GM20431 (cell line): Measurements from ENCODE around the gene ERC1.
"Not testable (repeated sequence)": the region's sequence is repeated elsewhere in the genome, so short reads cannot be mapped to it uniquely, and the experiment has no call there.

Experiments used
- in situ Hi-C: fragments of 300-500 bp; cut with MseI, MboI; formaldehyde crosslinking; loops from one replicate; pipeline ENCODE4 v1.15.0; 2020; ENCODE audit warnings: low sequenced_read_pairs; ENCODE audit not compliant: unreplicated experiment

Gene ERC1

DNA sequence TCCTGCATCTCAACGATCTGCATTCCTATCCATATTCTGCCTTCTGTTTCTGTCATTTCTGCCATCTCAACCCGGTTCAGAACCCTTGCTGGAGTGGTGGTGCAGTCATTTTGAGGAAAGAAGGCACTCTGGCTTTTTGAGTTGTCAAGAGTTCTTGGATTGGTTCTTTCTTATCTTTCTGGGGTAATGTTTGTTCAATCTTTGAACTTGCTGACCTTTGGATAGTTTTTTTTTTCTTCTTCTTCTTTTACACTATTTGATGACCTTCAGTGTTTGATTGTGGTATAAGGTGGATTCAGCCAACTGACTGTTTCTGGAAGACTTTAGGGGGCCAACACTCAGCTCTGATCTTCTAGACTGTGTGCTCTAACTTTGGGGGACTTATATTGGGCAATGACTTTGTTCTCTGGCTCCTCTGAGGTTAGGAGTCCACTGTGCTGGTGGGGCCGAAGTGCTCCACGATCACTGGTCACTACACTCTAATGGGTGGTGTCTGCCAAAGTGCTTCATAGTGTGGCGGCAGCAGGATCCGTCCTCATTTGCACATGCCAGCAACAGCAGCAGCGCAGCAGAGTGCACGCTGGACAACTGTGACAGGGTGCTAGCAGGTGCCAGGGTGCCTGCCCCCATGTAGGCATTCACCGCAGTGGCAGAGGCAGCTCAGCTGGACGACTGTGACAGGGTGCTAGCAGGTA is 347.6 kb downstream of the ERC1 start:
- in situ Hi-C loops: no loop called here

DNA sequence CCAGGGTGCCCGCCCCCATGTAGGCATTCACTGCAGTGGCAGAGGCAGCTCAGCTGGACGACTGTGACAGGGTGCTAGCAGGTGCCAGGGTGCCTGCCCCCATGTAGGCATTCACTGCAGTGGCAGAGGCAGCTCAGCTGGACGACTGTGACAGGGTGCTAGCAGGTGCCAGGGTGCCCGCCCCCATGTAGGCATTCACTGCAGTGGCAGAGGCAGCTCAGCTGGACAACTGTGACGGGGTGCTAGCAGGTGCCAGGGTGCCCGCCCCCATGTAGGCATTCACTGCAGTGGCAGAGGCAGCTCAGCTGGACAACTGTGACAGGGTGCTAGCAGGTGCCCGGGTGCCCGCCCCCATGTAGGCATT is 348.1 kb downstream of the ERC1 start:
- in situ Hi-C loops: not testable (repeated sequence)

DNA sequence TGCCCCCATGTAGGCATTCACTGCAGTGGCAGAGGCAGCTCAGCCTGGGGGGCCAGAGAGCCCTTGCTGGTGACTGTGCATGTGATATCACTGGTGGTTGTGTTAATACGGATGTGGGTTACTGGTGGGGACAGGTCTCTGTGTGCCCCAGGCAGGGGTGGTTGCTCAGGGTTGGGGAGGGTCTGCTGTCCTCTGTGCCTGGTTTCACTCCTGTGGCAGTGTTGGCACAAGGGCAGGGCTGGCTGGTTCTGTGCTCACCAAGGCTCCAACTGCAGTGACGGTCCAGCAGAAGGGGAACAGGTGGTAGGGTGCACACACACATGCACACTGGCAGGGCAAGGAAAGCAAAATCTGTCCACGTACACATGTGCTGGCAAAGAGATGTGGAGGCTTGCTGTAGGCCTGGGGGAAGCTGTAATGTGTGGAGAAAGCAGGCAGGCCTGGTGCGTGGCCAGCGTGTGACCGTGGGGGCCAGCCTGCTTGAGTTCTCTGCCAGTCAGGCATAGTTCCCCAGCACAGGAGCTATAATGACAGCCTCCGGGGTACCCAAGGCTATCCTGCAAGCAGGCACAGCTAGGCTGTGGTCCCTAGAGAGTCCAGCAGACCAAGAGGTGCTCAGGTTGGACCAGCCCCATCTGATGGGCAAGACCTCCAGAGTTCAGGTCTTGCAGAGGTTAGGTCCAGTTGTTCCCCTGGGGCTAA is 348.7 kb downstream of the ERC1 start:
- in situ Hi-C loops: no loop called here

DNA sequence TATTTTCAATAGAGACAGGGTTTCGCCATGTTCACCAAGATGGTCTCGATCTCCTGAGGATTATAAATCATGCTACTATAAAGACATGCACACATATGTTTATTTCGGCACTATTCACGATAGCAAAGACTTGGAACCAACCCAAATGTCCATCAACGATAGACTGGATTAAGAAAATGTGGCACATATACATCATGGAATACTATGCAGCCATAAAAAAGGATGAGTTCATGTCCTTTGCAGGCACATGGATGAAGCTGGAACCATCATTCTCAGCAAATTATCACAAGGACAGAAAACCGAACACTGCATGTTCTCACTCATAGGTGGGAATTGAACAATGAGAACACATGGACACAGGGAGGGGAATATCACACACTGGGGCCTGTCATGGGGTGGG is 350.2 kb downstream of the ERC1 start:
- in situ Hi-C loops: not testable (repeated sequence)

DNA sequence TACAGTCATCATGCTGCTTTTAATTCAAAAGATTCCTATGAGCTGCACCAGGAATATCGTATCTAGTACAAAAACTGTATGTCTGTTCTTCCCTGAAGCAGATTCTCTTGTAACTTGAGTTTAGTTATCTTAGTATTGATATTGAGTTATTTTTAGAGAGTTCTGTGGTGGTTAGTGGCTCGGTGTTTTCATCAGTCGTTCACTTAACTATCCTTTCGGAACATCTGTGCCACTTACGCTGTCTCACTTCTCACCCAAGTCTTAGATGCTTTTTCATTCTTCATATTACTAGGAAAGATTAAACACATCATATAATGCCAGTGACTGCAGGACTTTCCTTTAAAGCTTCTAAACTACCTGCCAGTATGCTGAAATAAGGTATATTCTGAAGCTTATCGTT is 352.4 kb downstream of the ERC1 start:
- in situ Hi-C loops: no loop called here

DNA sequence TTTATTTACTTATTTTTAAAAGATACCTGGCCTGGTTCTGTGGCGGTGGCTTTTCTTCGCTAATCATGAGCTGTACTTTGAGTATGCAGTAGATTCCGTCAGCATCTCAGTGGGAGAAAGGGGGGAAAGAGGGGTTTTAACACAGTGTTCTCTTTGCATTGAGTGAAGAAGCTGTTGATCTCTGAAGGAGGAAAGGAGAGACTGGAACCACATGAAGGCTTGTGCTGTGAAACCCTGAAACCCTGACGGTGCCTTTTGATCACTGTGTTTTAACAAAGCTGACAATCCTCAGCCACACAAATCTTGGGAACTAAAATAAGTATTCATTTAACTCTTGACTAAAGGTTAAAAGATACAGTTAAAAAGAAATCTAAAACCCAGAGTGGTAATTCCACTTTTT is 353.2 kb downstream of the ERC1 start:
- in situ Hi-C loops: no loop called here

DNA sequence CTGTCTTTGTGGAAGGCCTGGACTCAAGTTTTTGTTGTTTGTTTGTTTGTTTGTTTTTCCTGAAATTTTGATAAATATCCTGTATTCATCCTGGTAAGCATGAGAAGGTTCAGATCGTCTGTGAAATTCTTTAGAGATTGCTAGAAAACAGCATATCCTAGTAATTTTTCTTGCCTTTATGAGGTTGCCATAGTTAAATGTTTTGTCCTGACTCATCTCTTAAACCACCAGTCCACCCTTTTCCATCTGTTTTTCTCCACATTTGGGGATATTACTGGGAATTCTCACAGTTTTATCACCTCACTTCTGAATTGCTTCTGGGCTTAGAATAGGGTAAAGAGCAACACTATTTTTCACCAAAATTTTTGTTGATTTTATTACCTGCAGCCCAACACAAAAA is 355.1 kb downstream of the ERC1 start:
- in situ Hi-C loops: no loop called here

DNA sequence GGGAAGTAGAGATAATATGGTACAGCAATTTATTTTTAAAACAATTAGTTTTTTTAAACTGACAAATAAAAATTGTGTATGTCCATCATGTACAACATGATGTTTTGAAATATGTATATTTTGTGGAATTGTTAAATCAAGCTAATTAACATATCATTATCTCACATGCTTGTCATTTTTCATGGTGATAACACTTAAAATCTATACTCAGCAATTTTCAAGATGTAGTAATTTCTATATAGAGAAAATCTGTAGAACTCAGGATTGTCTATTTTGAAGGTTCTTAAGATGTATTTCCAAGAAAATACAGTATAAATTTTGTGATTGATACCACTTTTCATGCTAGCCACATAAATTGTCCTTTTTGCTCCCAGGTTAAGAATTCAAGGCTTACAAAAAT is 356.3 kb downstream of the ERC1 start:
- in situ Hi-C loops: no loop called here

DNA sequence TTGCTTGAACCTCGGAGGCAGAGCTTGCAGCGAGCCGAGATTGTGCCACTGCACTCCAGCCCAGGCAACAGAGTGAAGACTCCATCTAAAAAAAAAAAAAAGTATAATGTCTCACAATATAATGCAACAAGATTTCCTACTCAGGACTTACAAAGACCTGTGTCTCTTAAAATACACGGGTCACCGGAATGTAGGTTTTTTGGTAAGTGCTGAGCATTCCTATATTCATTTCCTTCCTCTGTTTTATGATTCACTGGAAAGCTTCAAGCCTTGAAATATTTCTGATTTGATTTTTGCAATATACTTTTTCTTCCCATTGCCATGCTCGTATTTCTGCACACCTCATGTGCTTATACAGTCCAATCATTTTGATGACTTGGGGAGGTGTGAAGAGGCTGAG is 357.6 kb downstream of the ERC1 start:
- in situ Hi-C loops: no loop called here

DNA sequence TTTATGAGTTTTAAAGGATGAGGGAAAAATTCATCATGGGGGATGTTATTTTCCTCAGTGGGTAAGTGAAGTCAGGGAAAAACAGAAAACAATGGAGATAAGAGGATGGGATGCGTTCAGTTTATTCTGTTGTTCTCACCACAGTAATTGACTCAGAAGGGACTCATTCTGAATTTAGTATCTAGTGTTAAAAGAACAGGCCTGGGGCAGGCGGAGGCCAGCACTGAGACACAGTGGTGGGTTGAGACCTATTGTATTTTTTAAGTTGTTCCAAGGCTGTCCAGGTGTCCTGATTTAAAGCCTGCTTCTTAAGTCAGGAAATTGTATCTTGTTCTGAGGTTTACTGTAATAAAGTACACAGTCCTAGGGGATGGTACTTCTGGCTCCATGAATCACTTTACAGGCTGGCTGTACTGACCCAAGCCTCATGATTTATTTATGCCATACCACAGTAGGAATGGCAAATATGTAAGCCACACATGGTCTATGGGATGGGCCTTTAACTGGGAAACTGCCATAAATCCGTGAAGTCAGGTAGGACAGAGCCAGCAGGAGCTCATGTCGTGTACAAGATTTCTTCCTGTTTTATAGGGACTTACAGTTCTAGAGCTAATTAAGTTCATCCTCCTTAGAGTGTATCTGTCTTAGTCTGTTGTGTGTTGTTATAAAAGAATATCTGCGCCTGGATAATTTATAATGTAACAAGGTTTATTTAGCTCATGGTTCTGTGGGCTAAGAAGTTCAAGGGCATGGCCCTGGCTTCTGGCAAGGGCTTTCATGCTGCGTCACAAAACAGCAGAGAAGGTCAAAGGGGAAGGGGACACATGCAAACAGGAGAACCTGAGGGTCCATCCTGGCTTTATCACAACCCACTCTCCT is 359.3 kb downstream of the ERC1 start:
- in situ Hi-C loops: no loop called here

DNA sequence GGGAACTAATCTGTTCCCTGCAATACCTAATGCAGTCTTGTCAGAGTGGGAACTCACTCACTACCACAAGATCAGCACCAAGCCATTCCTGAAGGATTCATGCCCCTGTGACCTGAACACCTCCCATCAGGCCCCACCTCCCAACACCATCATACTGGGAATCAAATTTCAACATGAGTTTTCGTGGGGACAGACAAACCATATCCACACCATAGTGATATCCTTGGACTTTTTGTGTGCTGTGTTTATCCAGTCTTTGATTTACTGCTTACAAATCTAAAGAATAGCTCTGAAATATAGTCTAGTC is 359.9 kb downstream of the ERC1 start:
- in situ Hi-C loops: no loop called here

DNA sequence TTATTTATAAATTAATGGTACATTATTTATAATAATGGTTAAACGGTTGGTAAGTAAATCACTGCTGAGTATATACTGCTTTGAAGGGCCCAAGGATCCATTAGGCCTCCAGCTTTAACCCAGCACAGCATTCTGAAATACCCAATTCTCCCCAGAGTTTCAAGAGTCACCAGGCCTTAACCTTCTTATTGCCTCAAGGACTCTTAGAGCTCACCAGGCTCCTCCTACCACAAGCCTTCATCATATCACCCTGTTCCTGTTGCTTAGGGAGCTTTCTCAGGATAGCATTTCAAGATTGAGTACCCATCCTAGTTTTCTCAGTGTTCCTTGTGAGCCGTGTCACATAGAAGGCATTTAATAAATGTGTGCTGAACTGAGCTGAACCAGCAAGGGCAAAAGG is 360.9 kb downstream of the ERC1 start:
- in situ Hi-C loops: no loop called here

DNA sequence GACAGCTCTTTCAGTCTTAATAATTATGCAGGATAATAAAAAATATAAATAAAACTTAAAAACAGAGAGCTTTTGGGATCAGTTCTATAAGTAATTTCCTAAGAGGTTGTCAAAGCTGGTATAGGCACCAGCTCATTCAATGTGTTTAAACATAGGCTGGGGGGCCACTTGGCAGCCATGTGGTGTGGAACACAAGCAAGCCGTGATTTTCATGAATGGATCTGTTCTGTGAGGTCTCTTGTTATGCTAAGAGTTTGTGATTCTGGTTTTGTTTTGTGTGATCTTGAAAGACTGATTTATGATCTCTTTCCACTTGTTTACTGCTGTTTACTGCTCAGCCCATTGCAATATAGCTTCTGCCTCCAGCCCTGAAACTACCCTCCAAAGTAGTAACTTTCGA is 362.4 kb downstream of the ERC1 start:
- in situ Hi-C loops: no loop called here

DNA sequence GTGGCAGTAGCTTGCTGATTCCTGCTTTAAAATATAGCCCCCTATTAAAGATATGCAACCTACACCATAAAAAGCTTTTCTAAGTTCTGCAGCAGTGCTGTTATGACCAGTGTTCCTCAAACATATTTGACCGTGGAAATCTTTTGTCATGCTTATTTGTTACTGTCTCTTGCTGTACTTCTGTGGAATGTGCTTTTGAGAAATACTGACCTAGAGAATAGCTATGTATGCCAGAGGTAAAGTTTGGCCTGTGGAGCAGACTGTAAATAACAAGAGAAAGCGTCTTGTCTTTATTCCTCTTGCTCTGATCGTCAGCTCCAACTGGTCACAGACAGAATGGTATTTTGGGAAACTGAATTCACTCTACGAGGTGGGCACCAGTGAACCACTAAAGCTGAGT is 364.4 kb downstream of the ERC1 start:
- in situ Hi-C loops: no loop called here

DNA sequence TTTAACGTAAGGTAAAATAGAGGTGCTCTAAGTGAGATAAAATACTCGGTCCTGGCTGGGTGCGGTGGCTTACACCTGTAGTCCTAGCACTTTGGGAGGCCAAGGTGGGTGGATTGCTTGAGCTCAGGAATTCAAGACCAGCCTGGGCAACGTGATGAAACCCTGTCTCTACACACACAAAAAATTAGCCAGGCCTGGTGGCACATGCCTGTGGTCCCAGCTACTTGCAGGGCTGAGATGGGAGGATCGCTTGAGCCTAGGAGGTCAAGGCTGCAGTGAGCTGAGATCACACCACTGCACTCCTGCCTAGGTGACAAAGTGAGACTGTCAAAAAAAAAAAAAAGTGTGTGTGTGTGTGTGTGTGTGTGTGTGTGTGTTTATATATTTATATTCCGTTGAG is 364.8 kb downstream of the ERC1 start:
- in situ Hi-C loops: not testable (repeated sequence)

DNA sequence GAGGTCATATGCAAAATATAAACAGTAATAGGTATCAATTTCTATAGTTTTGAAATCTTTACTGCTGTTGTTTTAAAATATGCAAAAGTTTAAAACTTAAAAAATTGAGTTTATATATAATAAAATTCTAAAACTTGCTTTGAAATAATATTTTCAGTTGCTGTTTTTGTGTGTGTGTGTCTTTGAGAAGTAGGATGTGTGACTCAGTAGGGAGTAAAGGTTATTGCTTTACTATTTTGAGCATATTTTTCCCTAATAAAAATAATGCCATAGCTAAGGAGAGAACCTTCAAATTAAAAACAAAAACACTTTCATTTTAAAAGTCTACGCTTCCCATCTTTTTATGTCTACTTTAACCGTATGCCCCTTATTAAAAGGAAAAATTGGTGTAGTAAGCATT is 365.3 kb downstream of the ERC1 start:
- in situ Hi-C loops: no loop called here

DNA sequence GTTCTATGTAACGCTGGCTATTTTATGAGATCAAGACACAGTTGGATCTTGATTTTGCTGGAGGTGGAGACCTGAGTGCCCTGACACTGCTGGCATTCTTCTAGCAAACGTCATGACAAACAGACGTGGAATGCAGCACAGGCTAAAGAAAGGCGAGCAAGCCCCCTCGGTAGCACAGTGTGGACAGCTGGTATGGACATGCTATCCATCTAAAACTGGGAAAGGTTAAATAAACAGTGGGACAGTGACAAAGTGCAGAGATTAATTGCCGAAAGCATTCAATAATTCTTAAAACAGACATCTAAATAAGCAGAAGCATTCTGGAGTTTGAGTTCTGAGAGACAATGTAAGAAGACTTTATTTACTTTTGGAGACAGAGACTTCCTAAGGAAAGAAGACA is 366.1 kb downstream of the ERC1 start:
- in situ Hi-C loops: no loop called here

DNA sequence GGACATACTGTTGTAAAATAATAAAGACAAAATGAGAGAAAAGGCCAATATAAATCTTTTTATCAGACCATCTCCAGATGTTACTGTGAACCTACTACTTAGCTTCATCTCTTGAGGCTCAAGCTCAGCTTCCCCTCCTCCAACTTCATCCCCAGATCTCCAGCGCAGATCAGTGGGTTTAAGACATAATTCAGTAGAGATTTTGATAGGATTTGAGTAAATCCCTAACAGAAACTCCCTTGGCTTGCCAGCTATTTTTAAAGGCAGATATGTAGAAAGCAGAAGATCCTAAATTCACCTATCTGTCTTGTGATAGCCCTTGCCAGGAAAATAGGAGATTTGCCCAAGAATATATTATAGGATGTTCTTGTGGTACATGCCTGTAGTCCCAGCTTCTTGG is 366.7 kb downstream of the ERC1 start:
- in situ Hi-C loops: no loop called here

DNA sequence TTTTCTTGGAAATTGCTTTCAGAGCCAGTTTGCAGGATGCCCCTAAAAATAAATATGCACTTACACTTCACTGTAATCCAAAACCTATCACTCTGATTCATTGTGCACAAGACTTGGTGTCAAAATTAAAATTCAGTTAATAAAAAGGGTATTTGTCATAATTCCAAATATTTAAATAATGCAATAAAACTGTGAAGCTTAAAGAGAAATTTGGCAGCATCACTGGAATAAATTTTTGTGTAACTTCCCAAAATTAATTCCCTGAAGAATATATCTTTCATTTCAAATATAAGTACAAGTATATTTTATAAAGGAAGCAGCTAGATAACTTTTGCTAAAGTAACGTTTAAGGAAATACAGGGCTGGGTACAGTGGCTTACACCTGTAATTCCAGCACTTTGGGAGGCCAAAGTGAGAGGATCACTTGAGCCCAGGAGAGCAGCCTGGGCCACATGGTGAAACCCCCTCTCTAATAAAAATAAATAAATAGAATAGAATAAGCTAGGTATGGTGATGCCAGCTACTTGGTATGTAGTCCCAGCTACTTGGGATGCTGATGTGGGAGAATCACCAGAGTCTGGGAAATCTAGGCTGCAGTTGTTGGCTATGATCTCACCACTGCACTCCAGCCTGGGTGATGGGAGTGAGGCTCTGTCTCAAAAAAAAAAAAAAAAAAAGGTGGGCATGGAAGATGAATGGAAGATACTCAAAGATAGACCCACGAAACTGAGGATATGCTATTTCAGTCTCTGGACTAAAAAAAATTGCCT is 369.6 kb downstream of the ERC1 start:
- in situ Hi-C loops: no loop called here

DNA sequence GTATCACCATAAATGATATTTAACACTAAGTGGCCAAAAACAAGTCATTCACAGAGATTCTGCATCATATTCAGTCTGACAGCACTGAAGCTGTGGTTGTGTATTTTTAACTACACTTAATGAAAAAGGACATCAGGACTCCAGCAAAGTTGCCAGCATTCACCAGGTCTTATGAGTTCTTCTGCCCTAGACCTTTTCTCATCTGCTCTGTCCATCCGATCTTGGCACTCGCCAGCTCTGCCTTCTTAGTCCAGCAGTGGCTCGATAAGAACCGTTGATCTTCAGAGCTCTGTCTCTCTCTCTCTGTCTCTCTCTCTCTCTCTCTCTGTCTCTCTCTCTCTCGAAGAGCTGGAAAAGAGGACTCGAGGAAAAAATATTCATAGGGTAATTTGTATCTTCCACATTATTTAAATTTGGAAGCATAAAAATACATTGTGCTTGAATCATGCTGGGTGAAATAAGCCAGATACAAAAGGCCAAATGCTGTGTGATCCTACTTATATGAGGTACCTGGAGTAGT is 371.2 kb downstream of the ERC1 start:
- in situ Hi-C loops: no loop called here
